H1 (cell line): ENCODE measurements around the gene DIAPH2. TPM values are rescaled to one million over a fixed set of nuclear protein-coding genes. Genes with fewer than 3 reads are reported as not detected.

Experiments
- CTCF ChIA-PET: fragments of 300-600 bp; sonication (Branson Sonifier 250); formaldehyde crosslinking; loops from one replicate; lab custom pipeline; 2021; ENCODE audit not compliant: partially characterized antibody; lab: Charles Lee
- POLR2A ChIA-PET: fragments of 300-600 bp; sonication (Branson Sonifier 250); formaldehyde crosslinking; loops from one replicate; lab custom pipeline; 2021; ENCODE audit warnings: inconsistent platforms; ENCODE audit not compliant: partially characterized antibody; lab: Charles Lee
- DNase-seq, 2 experiments: peaks; one replicate each; pipeline versions ENCODE4 v3.0.0 to v3.0.0-alpha.2; 2010 to 2022; ENCODE audit warnings: low spot score in 2 of 2, low read depth in 1 of 2, mixed read lengths in 1 of 2
- FAIRE-seq: peaks from 2 replicates; lab custom pipeline; 2011; peaks lifted over from hg19 to GRCh38; lab: Jason Lieb, UNC
- H2AFZ ChIP-seq: 2 replicates; pipeline ENCODE4 v1.8.1; 2012; ENCODE audit warnings: low read length, inconsistent platforms
- H2AK5ac ChIP-seq: 2 replicates; pipeline ENCODE4 v1.6.1; 2013; ENCODE audit warnings: low read depth, low read length
- H2BK120ac ChIP-seq: replicated peaks from 2 replicates; pipeline ENCODE3; 2013; ENCODE audit warnings: low read depth, low read length, inconsistent platforms
- H2BK12ac ChIP-seq: 2 replicates; pipeline ENCODE4 v1.6.1; 2013; ENCODE audit warnings: low read depth, low read length
- H2BK15ac ChIP-seq: 2 replicates; pipeline ENCODE4 v1.6.1; 2013; ENCODE audit warnings: low read length
- H2BK20ac ChIP-seq: 2 replicates; pipeline ENCODE4 v1.6.1; 2013; ENCODE audit warnings: low read length
- H2BK5ac ChIP-seq: 2 replicates; pipeline ENCODE4 v1.6.1; 2013; ENCODE audit warnings: low read depth, low read length
- H3K14ac ChIP-seq: 2 replicates; pipeline ENCODE4 v1.6.1; 2013; ENCODE audit warnings: inconsistent platforms; ENCODE audit not compliant: insufficient read length
- H3K18ac ChIP-seq: 2 replicates; pipeline ENCODE4 v1.6.1; 2013; ENCODE audit warnings: low read length; ENCODE audit errors: extremely low read depth
- H3K23ac ChIP-seq: 2 replicates; pipeline ENCODE4 v1.6.1; 2013; ENCODE audit warnings: inconsistent platforms; ENCODE audit not compliant: insufficient read length
- H3K23me2 ChIP-seq: 2 replicates; pipeline ENCODE4 v1.6.1; 2013; ENCODE audit warnings: low read depth, low read length
- H3K27ac ChIP-seq: 2 replicates; pipeline ENCODE4 v1.6.1; 2011; ENCODE audit warnings: low read depth, low read length, inconsistent platforms
- H3K27me3 ChIP-seq, 4 experiments: replicated peaks in 1 of 4; 1 replicate in 1 of 4; 2 replicates in 3 of 4; pipeline versions ENCODE4 v1.6.1 to v1.8.1; 2011 to 2013; ENCODE audit warnings: low read length in 3 of 4, mild to moderate bottlenecking in 3 of 4, inconsistent platforms in 2 of 4, mixed read lengths in 2 of 4, moderate library complexity in 1 of 4; ENCODE audit not compliant: control insufficient read depth in 3 of 4, insufficient read depth in 3 of 4; ENCODE audit errors: extremely low read depth in 1 of 4
- H3K36me3 ChIP-seq, 4 experiments: 2 replicates each; pipeline versions ENCODE4 v1.6.1 to v1.8.1; 2011 to 2013; ENCODE audit warnings: mild to moderate bottlenecking in 4 of 4, low read length in 3 of 4, moderate library complexity in 2 of 4, control low read depth in 1 of 4, inconsistent platforms in 1 of 4; ENCODE audit not compliant: insufficient read depth in 4 of 4, control insufficient read depth in 2 of 4
- H3K4ac ChIP-seq: replicated peaks from 2 replicates; pipeline ENCODE3; 2013; ENCODE audit warnings: low read length, low read depth, mixed read lengths, inconsistent platforms; ENCODE audit not compliant: insufficient read length
- H3K4me1 ChIP-seq, 4 experiments: replicated peaks in 1 of 4; 1 replicate in 1 of 4; 2 replicates in 3 of 4; pipeline versions ENCODE4 v1.6.1 to v1.8.1; 2011 to 2013; ENCODE audit warnings: low read length in 3 of 4, inconsistent platforms in 2 of 4, mixed read lengths in 1 of 4; ENCODE audit not compliant: insufficient read depth in 4 of 4, control insufficient read depth in 3 of 4
- H3K4me2 ChIP-seq, 2 experiments: 2 replicates each; pipeline versions ENCODE4 v1.6.1 to v1.8.1; 2011 to 2013; ENCODE audit warnings: low read depth in 2 of 2, low read length in 2 of 2, control low read depth in 1 of 2, inconsistent platforms in 1 of 2, mild to moderate bottlenecking in 1 of 2; ENCODE audit not compliant: insufficient read depth in 1 of 2
- H3K4me3 ChIP-seq, 4 experiments: fragments of 200-600, 300-600 bp in 1 of 4; sonication (generic), shearing (Covaris generic), sonication (Bioruptor Twin) in 1 of 4; 2 replicates each; pipeline versions ENCODE4 v1.5.1 to v1.8.1; 2011 to 2016; ENCODE audit warnings: low read length in 4 of 4, low read depth in 3 of 4, control low read depth in 2 of 4, inconsistent platforms in 2 of 4, mild to moderate bottlenecking in 2 of 4, mixed read lengths in 1 of 4, moderate library complexity in 1 of 4; ENCODE audit not compliant: insufficient read depth in 2 of 4; ENCODE audit errors: extremely low read depth in 1 of 4
- H3K56ac ChIP-seq: replicated peaks from 2 replicates; pipeline ENCODE3; 2013; ENCODE audit warnings: low read depth, mild to moderate bottlenecking, mixed read lengths, low read length, inconsistent platforms; ENCODE audit not compliant: insufficient read length
- H3K79me1 ChIP-seq: 2 replicates; pipeline ENCODE4 v1.6.1; 2013; ENCODE audit warnings: low read depth, low read length, control low read depth
- H3K79me2 ChIP-seq, 2 experiments: 2 replicates each; pipeline versions ENCODE4 v1.6.1 to v1.8.1; 2012 to 2013; ENCODE audit warnings: low read length in 2 of 2, mild to moderate bottlenecking in 2 of 2, inconsistent platforms in 1 of 2; ENCODE audit not compliant: insufficient read depth in 2 of 2, control insufficient read depth in 1 of 2
- H3K9ac ChIP-seq, 4 experiments: replicated peaks in 1 of 4; 1 replicate in 1 of 4; 2 replicates in 3 of 4; pipeline versions ENCODE4 v1.6.1 to v1.8.1; 2011 to 2013; ENCODE audit warnings: low read depth in 3 of 4, low read length in 3 of 4, control low read depth in 2 of 4, mild to moderate bottlenecking in 2 of 4, moderate library complexity in 2 of 4, inconsistent platforms in 1 of 4; ENCODE audit errors: extremely low read depth in 1 of 4
- H3K9me3 ChIP-seq, 2 experiments: 2 replicates each; pipeline versions ENCODE4 v1.6.1 to v1.8.1; 2012 to 2013; ENCODE audit warnings: mild to moderate bottlenecking in 2 of 2, moderate library complexity in 2 of 2, control low read depth in 1 of 2, inconsistent platforms in 1 of 2, low read depth in 1 of 2, low read length in 1 of 2, mixed read lengths in 1 of 2; ENCODE audit not compliant: insufficient read depth in 2 of 2
- H4K20me1 ChIP-seq, 2 experiments: replicated peaks in 1 of 2; 2 replicates each; pipeline versions ENCODE3 to v1.8.1; 2011 to 2013; ENCODE audit warnings: inconsistent platforms in 2 of 2, low read length in 2 of 2, mild to moderate bottlenecking in 1 of 2; ENCODE audit not compliant: insufficient read depth in 2 of 2, control insufficient read depth in 1 of 2
- H4K5ac ChIP-seq: 2 replicates; pipeline ENCODE4 v1.6.1; 2013; ENCODE audit warnings: low read length, low read depth, mixed read lengths, inconsistent platforms; ENCODE audit not compliant: insufficient read length
- H4K8ac ChIP-seq: 2 replicates; pipeline ENCODE4 v1.8.0; 2013; ENCODE audit warnings: mild to moderate bottlenecking, moderate library complexity, low read length, inconsistent platforms; ENCODE audit not compliant: insufficient read depth; ENCODE audit errors: extremely low read depth
- H4K91ac ChIP-seq: replicated peaks from 2 replicates; pipeline ENCODE3; 2013; ENCODE audit warnings: low read length, mixed read lengths, inconsistent platforms; ENCODE audit not compliant: insufficient read length
- ASH2L ChIP-seq: fragments of 200-600, 300-600 bp; sonication (generic); IDR thresholded peaks from one replicate; pipeline ENCODE4 v1.7.1; 2017; ENCODE audit warnings: low read length
- CHD2 ChIP-seq: IDR thresholded peaks from 2 replicates; pipeline ENCODE4 v1.6.1; 2012; ENCODE audit warnings: low read length, improper control_type of control experiment
- FOSL1 ChIP-seq: IDR thresholded peaks from 2 replicates; pipeline ENCODE4 v1.6.1; 2011; ENCODE audit warnings: mild to moderate bottlenecking, low read depth, low read length, moderate library complexity; ENCODE audit not compliant: insufficient read depth
- GABPA ChIP-seq: IDR thresholded peaks from 2 replicates; pipeline ENCODE4 v1.6.1; 2011; ENCODE audit warnings: mild to moderate bottlenecking, low read length, moderate library complexity, borderline replicate concordance; ENCODE audit not compliant: insufficient read depth
- HDAC2 ChIP-seq, 2 experiments: fragments of 300-600 bp in 1 of 2; sonication (generic) in 1 of 2; IDR thresholded peaks; 2 replicates each; pipeline ENCODE4 v1.6.1; 2011 to 2012; ENCODE audit warnings: low read depth in 2 of 2, low read length in 2 of 2, mild to moderate bottlenecking in 2 of 2, moderate library complexity in 2 of 2, borderline replicate concordance in 1 of 2, inconsistent platforms in 1 of 2
- KDM1A ChIP-seq: fragments of 200-600, 300-600 bp; sonication (generic); IDR thresholded peaks from 2 replicates; pipeline ENCODE4 v1.7.1; 2016; ENCODE audit warnings: mild to moderate bottlenecking, low read length, borderline replicate concordance
- KDM5A ChIP-seq: fragments of 200-600 bp; IDR thresholded peaks from 2 replicates; pipeline ENCODE4 v1.7.1; 2012; ENCODE audit warnings: mild to moderate bottlenecking, low read length, inconsistent platforms, mixed read lengths
- MAFK ChIP-seq: IDR thresholded peaks from 2 replicates; pipeline ENCODE4 v1.6.1; 2012; ENCODE audit warnings: low read depth, mild to moderate bottlenecking, improper control_type of control experiment, low read length
- NANOG ChIP-seq: IDR thresholded peaks from 2 replicates; pipeline ENCODE4 v1.6.1; 2011; ENCODE audit warnings: low read length, low read depth, mild to moderate bottlenecking, inconsistent platforms; ENCODE audit not compliant: insufficient read depth, poor library complexity, severe bottlenecking
- PHF8 ChIP-seq: fragments of 200-600 bp; sonication (generic); conservative IDR thresholded peaks from 2 replicates; pipeline ENCODE4 v1.7.1; 2012; ENCODE audit warnings: low read depth, mild to moderate bottlenecking, inconsistent platforms, low read length, moderate library complexity
- RNF2 ChIP-seq: fragments of 200-900, 300-1000 bp; sonication (generic); IDR thresholded peaks from 2 replicates; pipeline ENCODE4 v1.7.1; 2016; ENCODE audit warnings: borderline replicate concordance, low read depth, mild to moderate bottlenecking, antibody characterized with exemption, low read length; ENCODE audit not compliant: poor library complexity, severe bottlenecking; ENCODE audit errors: missing control alignments
- SIN3A ChIP-seq, 2 experiments: IDR thresholded peaks in 1 of 2; conservative IDR thresholded peaks in 1 of 2; 2 replicates each; pipeline ENCODE4 v1.6.1; 2011 to 2012; ENCODE audit warnings: low read length in 2 of 2, improper control_type of control experiment in 1 of 2, low read depth in 1 of 2, mild to moderate bottlenecking in 1 of 2
- SIX5 ChIP-seq: IDR thresholded peaks from 2 replicates; pipeline ENCODE4 v1.6.1; 2011; ENCODE audit warnings: mild to moderate bottlenecking, low read depth, low read length
- WGBS, 2 experiments: shearing (Covaris generic) in 1 of 2; methylation state at CpG; one replicate each; pipeline versions ENCODE4 v1.1.6 to v1.1.7; 2013 to 2015; ENCODE audit warnings: low lambda C conversion rate in 2 of 2, mixed read lengths in 2 of 2, inconsistent platforms in 1 of 2, low coverage in 1 of 2, missing lambda C conversion rate in 1 of 2; ENCODE audit not compliant: insufficient replicate concordance in 2 of 2, insufficient coverage in 1 of 2, insufficient read length in 1 of 2; ENCODE audit errors: extremely low coverage in 1 of 2, missing lambda C conversion rate in 1 of 2; 5-methylcytosine and 5-hydroxymethylcytosine counted together
- polyA plus RNA-seq, 7 experiments: library from polyadenylated mRNA; depleted of rRNA in 3 of 7; stranded (reverse) in 5 of 7; unstranded in 2 of 7; fragments of >200 nt in 5 of 7; fragments of 200-250 nt in 2 of 7; gene quantifications; 1 replicate in 5 of 7; 2 replicates in 1 of 7; 4 replicates in 1 of 7; pipeline versions ENCODE4 v1.2.1 to v1.2.3, GENCODE V29; 2011 to 2013; ENCODE audit warnings: missing spikeins in 2 of 7, mixed read lengths in 2 of 7
- total RNA-seq: library from RNA; stranded (reverse); fragmentation: NEBNext Ultra II Directional; extraction: Animal tissue kit (Norgen Biotek cat#: 25700); gene quantifications from 2 replicates; pipeline ENCODE4 v1.2.1, GENCODE V29; 2021

DIAPH2 gene
- total and polyA plus RNA-seq, 2 of the 8 experiments (the other 6 are each of a cell fraction or from before 2014, with no cell fraction given), result 4.4 to 24.3 TPM

GRCh38 chrX:97616883-97617530 is 932.4 kb downstream of the DIAPH2 start:
- H2AK5ac ChIP-seq, result no peak overlapping the region
- FAIRE-seq (no peak), DNase-seq (no peak)
- POLR2A ChIA-PET, result no interaction called here
- no peaks in the 10 kb centered on the region for H3K79me2 ChIP-seq
- H2AFZ ChIP-seq, result no peak overlapping the region
- H3K4me2 ChIP-seq, result no peak overlapping the region
- H3K36me3 ChIP-seq, result no peaks in the 10 kb centered on the region
- H3K23me2 ChIP-seq, result no peaks in the 10 kb centered on the region; the same call in 1 of the 2 replicates
- H2BK20ac ChIP-seq, result no peak overlapping the region
- CTCF ChIA-PET, result no interaction called here
- H4K8ac ChIP-seq, result no peak overlapping the region
- no peaks in the 10 kb centered on the region for H4K20me1 ChIP-seq
- no peak overlapping the region for H3K14ac ChIP-seq
- no peaks in the 10 kb centered on the region for H3K27me3 ChIP-seq
- H2BK12ac ChIP-seq, result no peak overlapping the region
- no peaks in the 10 kb centered on the region for H3K79me1 ChIP-seq
- no peak overlapping the region for H2BK15ac ChIP-seq
- H3K9me3 ChIP-seq, result no peaks in the 10 kb centered on the region
- H3K23ac ChIP-seq, result no peak overlapping the region
- no peak overlapping the region for H3K4me3 ChIP-seq
- H4K91ac ChIP-seq, result no peak overlapping the region
- no peak overlapping the region for H4K5ac ChIP-seq
- H3K9ac ChIP-seq, result no peak overlapping the region
- WGBS, 2 experiments, result 87% methylated on average over 7 of the region's 7 CpGs; no CpG with 5 or more reads in 1 of the 2 experiments
- no peak overlapping the region for H3K4ac ChIP-seq
- no peak overlapping the region for H2BK5ac ChIP-seq
- no peak overlapping the region for H3K27ac ChIP-seq
- H2BK120ac ChIP-seq, result no peak overlapping the region
- no peaks in the 10 kb centered on the region for H3K4me1 ChIP-seq
- no peak overlapping the region for H3K56ac ChIP-seq
- H3K18ac ChIP-seq, result no peak overlapping the region
- TF ChIP-seq KDM5A (no peak), CHD2 (no peak), SIN3A (conservative IDR thresholded peaks at IDR 0.05 in 1 of 2, IDR thresholded peaks at IDR 0.05 in 1 of 2; ENCODE audit: low read depth in 1 of 2, low read length in 2 of 2) (no peak), KDM1A (no peak), ASH2L (no peak), FOSL1 (no peak), NANOG (no peak), SIX5 (no peak), GABPA (no peak), PHF8 (no peak), HDAC2 (IDR thresholded peaks at IDR 0.05; ENCODE audit: borderline replicate concordance in 1 of 2, low read depth in 2 of 2, low read length in 2 of 2) (no peak), RNF2 (no peak), MAFK (no peak)
